ENCODE data around the gene C11orf52. TPM values are rescaled to one million over a fixed set of nuclear protein-coding genes. Genes with fewer than 3 reads are reported as not detected.

Gene C11orf52
- polyA plus RNA-seq, 1 donor from 2014 or later = not detected

GRCh38 chr11:111944651-111945051 is 25.9 kb downstream of the C11orf52 start:
- Histone ChIP-seq H3K4me3 (ENCODE audit: low read length) (no peak overlapping the region), H3K9me2 (ENCODE audit: insufficient read depth, low read length) (no peaks in the 10 kb centered on the region), H3K4me2 (ENCODE audit: low read length) (no peak overlapping the region), H3K9me3 (ENCODE audit: low read length) (no peaks in the 10 kb centered on the region), H2AFZ (ENCODE audit: low read depth, low read length) (no peak overlapping the region), H4K20me1 (ENCODE audit: insufficient read depth) (no peaks in the 10 kb centered on the region), H3K27me3 (ENCODE audit: insufficient read depth, low read depth, low read length) (no peaks in the 10 kb centered on the region), H3K36me3 (ENCODE audit: insufficient read depth, low read length) (no peaks in the 10 kb centered on the region), H3K79me2 (replicated peaks; ENCODE audit: insufficient read depth, low read length) (peaks cover 7% of the 10 kb centered on the region), H3F3A (ENCODE audit: insufficient read depth, low read length, poor library complexity, severe bottlenecking) (no peaks in the 10 kb centered on the region), H3K27ac (ENCODE audit: low read length) (no peak overlapping the region), H3K9ac (ENCODE audit: low read length) (no peak overlapping the region)
- no peak for TF ChIP-seq SMC3 (conservative IDR thresholded peaks at IDR 0.05; ENCODE audit: poor library complexity)
- TF ChIP-seq POLR2AphosphoS5 (IDR thresholded peaks at IDR 0.05) = no peak
- TF ChIP-seq EP300 (conservative IDR thresholded peaks at IDR 0.05; ENCODE audit: poor library complexity, severe bottlenecking) = no peak
- TF ChIP-seq EZH2 (IDR thresholded peaks at IDR 0.05; ENCODE audit: borderline replicate concordance, insufficient read depth, low read length, poor library complexity, severe bottlenecking) = no peak
- no peak for TF ChIP-seq MXI1 (conservative IDR thresholded peaks at IDR 0.05; ENCODE audit: poor library complexity, severe bottlenecking)
- no peak for TF ChIP-seq TAF1 (IDR thresholded peaks at IDR 0.05; ENCODE audit: low read depth)

- no peaks in the 10 kb centered on the region for H3K9me2 ChIP-seq (ENCODE audit: insufficient read depth, low read length)
- no peak for TF ChIP-seq EZH2 (IDR thresholded peaks at IDR 0.05; ENCODE audit: borderline replicate concordance, insufficient read depth, low read length, poor library complexity, severe bottlenecking)
- TF ChIP-seq REST (IDR thresholded peaks at IDR 0.05; ENCODE audit: borderline replicate concordance) = no peak
- TF ChIP-seq TAF1 (IDR thresholded peaks at IDR 0.05; ENCODE audit: low read depth) = no peak
- no peak for TF ChIP-seq EP300 (conservative IDR thresholded peaks at IDR 0.05; ENCODE audit: poor library complexity, severe bottlenecking)
- TF ChIP-seq POLR2AphosphoS5 (IDR thresholded peaks at IDR 0.05) = no peak
- TF ChIP-seq RAD21 (conservative IDR thresholded peaks at IDR 0.05) = no peak
- TF ChIP-seq MXI1 (conservative IDR thresholded peaks at IDR 0.05; ENCODE audit: poor library complexity, severe bottlenecking) = no peak
- TF ChIP-seq SMC3 (conservative IDR thresholded peaks at IDR 0.05; ENCODE audit: poor library complexity) = no peak
- TF ChIP-seq CTCF (IDR thresholded peaks at IDR 0.05; ENCODE audit: poor library complexity, severe bottlenecking) = no peak
- no peaks in the 10 kb centered on the region for H3F3A ChIP-seq (ENCODE audit: insufficient read depth, low read length, poor library complexity, severe bottlenecking)
- H3K36me3 ChIP-seq (ENCODE audit: insufficient read depth, low read length) = no peaks in the 10 kb centered on the region
- H3K27ac ChIP-seq (ENCODE audit: low read length) = no peak overlapping the region
- no peak overlapping the region for H3K9ac ChIP-seq (ENCODE audit: low read length)
- H2AFZ ChIP-seq (ENCODE audit: low read depth, low read length) = no peak overlapping the region
- no peaks in the 10 kb centered on the region for H3K9me3 ChIP-seq (ENCODE audit: low read length)
- no peaks in the 10 kb centered on the region for H3K27me3 ChIP-seq (ENCODE audit: insufficient read depth, low read depth, low read length)
- H4K20me1 ChIP-seq (ENCODE audit: insufficient read depth) = no peaks in the 10 kb centered on the region
- peaks cover 3% of the 10 kb centered on the region for H3K79me2 ChIP-seq (replicated peaks; ENCODE audit: insufficient read depth, low read length)
- no peak overlapping the region for H3K4me2 ChIP-seq (ENCODE audit: low read length)
- no peak overlapping the region for H3K4me3 ChIP-seq (ENCODE audit: low read length)
Observed at GRCh38 chr11:111945198-111945597, 26.5 kb downstream of the C11orf52 start.

Data from neural cell (in vitro differentiated cells).